Thyroid gland (tissue), 4 donors: Measurements from ENCODE around the gene RNF183. TPM values are rescaled to one million over a fixed set of nuclear protein-coding genes. Genes with fewer than 3 reads are reported as not detected.
A peak's percentile ranks its signal among the peaks of the same experiment; 100 is the strongest.

Experiments
- DNase-seq, 2 donors: peaks; one replicate each; pipeline ENCODE4 v3.0.0-alpha.2; 2019
- H3K27ac ChIP-seq, 3 donors: fragments of 200-600 bp; sonication (generic); 1 replicate in 2 of 3; 2 replicates in 1 of 3; pipeline ENCODE4 v1.5.1; 2016 to 2019; ENCODE audit warnings: mild to moderate bottlenecking in 1 of 3, moderate library complexity in 1 of 3
- H3K27me3 ChIP-seq: fragments of 200-600 bp; sonication (generic); one replicate; pipeline ENCODE4 v1.5.1; 2019
- H3K36me3 ChIP-seq, 2 donors: fragments of 200-600 bp; sonication (generic); one replicate each; pipeline ENCODE4 v1.5.1; 2016 to 2019
- H3K4me1 ChIP-seq, 2 donors: fragments of 200-600 bp; sonication (generic); one replicate each; pipeline ENCODE4 v1.5.1; 2017 to 2019
- H3K4me3 ChIP-seq, 3 donors: fragments of 200-600 bp; sonication (generic); replicated peaks in 1 of 3; 1 replicate in 2 of 3; 2 replicates in 1 of 3; pipeline ENCODE4 v1.5.1; 2016; ENCODE audit warnings: mild to moderate bottlenecking in 1 of 3
- H3K9me3 ChIP-seq: fragments of 200-600 bp; sonication (generic); one replicate; pipeline ENCODE4 v1.5.1; 2017
- POLR2A ChIP-seq, 2 donors: fragments of 450-650 bp; IDR thresholded peaks; one replicate each; pipeline ENCODE4 v1.6.1; 2017; ENCODE audit warnings: antibody characterized with exemption in 2 of 2, mild to moderate bottlenecking in 2 of 2, moderate library complexity in 1 of 2
- WGBS, 2 donors: methylation state at CpG; one replicate each; pipeline ENCODE4 v1.1.5; 2017; 5-methylcytosine and 5-hydroxymethylcytosine counted together
- intact Hi-C: fragments of 100-400 bp; cut with DNase I; formaldehyde crosslinking; loops from one replicate; pipeline ENCODE4 v1.15.1; 2023
- total RNA-seq, 4 donors: library from RNA; depleted of rRNA; stranded (reverse); fragments of >200 nt; gene quantifications; one replicate each; pipeline ENCODE4 v1.2.3, GENCODE V29; 2016
- TF ChIP-seq, protein P1 (sequence below), 6 experiments: fragments of 200-600 bp in 3 of 6; fragments of 450-650 bp in 3 of 6; sonication (generic) in 3 of 6; IDR thresholded peaks; one replicate each; pipeline ENCODE4 v1.5.1; 2016 to 2019; ENCODE audit warnings: antibody characterized with exemption in 6 of 6, mild to moderate bottlenecking in 2 of 6, inconsistent platforms in 1 of 6, moderate library complexity in 1 of 6

The RNF183 gene
- total RNA-seq, 4 donors from 2014 or later = not detected

DNA sequence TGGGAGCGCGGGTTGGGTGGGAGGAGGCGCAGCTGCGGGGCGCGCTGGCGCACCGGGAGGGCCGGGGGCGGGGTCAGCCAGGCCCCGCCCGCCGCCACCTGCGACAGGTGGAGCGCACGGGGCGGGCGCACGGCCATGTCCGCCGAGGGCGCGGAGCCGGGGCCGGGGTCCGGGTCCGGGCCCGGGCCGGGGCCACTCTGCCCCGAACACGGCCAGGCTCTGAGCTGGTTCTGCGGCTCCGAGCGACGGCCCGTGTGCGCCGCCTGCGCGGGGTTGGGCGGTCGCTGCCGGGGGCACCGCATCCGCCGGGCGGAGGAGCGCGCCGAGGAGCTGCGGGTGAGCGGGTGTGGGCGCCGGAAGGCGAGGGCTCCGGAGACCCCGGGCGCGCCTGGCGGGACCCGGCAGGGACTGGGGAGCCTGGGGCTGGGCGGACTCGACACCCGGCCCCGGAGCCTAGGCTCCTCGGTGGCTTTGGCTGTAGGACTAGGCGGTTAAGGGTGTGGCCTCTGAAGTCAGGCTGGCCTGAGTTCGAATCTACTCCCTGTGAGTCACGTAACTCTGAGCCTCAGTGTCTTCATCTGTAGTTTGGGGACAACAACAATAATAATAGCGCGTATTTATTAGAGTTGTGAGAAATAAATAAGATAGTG lies 46.4 kb upstream of the RNF183 start, which contains the start of gene BSPRY:
TSS of gene BSPRY (plus strand) at position 97 of the 650 bp plus-strand sequence. CDS start at position 136, 39 bp downstream.
- TF ChIP-seq, protein P1, sequence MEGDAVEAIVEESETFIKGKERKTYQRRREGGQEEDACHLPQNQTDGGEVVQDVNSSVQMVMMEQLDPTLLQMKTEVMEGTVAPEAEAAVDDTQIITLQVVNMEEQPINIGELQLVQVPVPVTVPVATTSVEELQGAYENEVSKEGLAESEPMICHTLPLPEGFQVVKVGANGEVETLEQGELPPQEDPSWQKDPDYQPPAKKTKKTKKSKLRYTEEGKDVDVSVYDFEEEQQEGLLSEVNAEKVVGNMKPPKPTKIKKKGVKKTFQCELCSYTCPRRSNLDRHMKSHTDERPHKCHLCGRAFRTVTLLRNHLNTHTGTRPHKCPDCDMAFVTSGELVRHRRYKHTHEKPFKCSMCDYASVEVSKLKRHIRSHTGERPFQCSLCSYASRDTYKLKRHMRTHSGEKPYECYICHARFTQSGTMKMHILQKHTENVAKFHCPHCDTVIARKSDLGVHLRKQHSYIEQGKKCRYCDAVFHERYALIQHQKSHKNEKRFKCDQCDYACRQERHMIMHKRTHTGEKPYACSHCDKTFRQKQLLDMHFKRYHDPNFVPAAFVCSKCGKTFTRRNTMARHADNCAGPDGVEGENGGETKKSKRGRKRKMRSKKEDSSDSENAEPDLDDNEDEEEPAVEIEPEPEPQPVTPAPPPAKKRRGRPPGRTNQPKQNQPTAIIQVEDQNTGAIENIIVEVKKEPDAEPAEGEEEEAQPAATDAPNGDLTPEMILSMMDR (IDR thresholded peaks at IDR 0.05) = no peak
- peak in 1 of 2 donors; percentile 79 for TF ChIP-seq POLR2A (IDR thresholded peaks at IDR 0.05)
- Histone ChIP-seq H3K27me3 (no peaks in the 10 kb centered on the region), H3K9me3 (no peaks in the 10 kb centered on the region), H3K4me1 (peaks cover 2 to 16% of the 10 kb centered on the region in 2 donors), H3K36me3 (no peaks in the 10 kb centered on the region), H3K27ac (peak within 1 kb of the TSS; percentile 40 to 81 (median 73)), H3K4me3 (peak within 1 kb of the TSS; percentile 47 to 65 (median 50))
- WGBS, 2 donors = 1 to 6% methylated on average over 6 to 25 of the region's 71 CpGs
- DNase-seq = peak; percentile 68 to 72
- intact Hi-C loops = no loop called here

DNA sequence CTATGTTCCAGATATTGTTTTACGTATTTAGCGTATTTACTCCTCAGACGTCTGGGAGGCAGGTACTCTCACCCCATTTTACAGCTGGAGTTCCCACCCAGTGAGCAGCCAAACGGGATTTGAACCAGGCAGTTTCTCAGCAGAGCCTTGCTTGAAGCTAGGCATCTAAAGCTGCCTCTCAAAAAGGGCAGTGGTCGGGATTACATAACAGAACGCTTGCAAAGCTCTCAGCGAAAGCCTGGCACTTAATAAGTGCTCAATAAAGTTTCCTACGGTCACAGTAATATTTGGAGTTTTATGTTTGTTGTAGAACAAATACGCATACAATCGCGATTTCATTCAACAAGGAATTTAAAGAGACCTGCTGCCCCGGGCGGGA lies 45.9 kb upstream of the RNF183 start:
- intact Hi-C loops = no loop called here
- peak overlapping the region in 2 of 3 donors; percentile 47 to 65 for H3K4me3 ChIP-seq
- WGBS, 2 donors = 18 to 23% methylated on average over 13 of the region's 13 CpGs
- peaks cover 7 to 21% of the 10 kb centered on the region in 2 donors for H3K4me1 ChIP-seq
- TF ChIP-seq, protein P1 (IDR thresholded peaks at IDR 0.05) = no peak
- TF ChIP-seq POLR2A (IDR thresholded peaks at IDR 0.05) = no peak
- H3K27ac ChIP-seq = no peak overlapping the region
- no peaks in the 10 kb centered on the region for H3K36me3 ChIP-seq
- H3K9me3 ChIP-seq = no peaks in the 10 kb centered on the region
- DNase-seq = no peak
- H3K27me3 ChIP-seq = no peaks in the 10 kb centered on the region

DNA sequence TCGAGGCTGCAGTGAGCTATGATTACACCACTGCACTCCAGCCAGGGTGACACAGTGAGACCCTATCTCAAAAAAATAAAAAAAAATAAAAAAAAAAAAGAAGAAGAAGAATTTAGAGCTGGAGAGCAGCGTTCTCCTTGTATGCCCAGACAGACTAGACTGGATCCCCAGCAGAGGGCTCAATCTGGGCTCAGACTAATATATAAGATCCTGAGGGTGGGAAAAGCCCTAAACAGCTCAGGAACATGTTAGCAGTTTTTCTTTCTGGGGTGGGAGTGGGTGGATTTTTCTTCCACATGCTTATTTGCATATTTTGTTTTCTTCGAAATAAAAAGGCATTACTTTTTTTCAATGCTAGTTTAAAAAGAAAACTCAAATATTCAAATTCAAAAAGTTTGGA lies 45.3 kb upstream of the RNF183 start:
- 90 to 91% methylated on average over 3 of the region's 3 CpGs for WGBS, 2 donors
- H3K9me3 ChIP-seq = no peaks in the 10 kb centered on the region
- H3K4me1 ChIP-seq = peaks cover 10 to 26% of the 10 kb centered on the region in 2 donors
- H3K4me3 ChIP-seq = no peak overlapping the region
- no peaks in the 10 kb centered on the region for H3K36me3 ChIP-seq
- no peak overlapping the region for H3K27ac ChIP-seq
- no peak for TF ChIP-seq POLR2A (IDR thresholded peaks at IDR 0.05)
- TF ChIP-seq, protein P1 (IDR thresholded peaks at IDR 0.05) = no peak
- intact Hi-C loops = no loop called here
- H3K27me3 ChIP-seq = no peaks in the 10 kb centered on the region
- no peak for DNase-seq

DNA sequence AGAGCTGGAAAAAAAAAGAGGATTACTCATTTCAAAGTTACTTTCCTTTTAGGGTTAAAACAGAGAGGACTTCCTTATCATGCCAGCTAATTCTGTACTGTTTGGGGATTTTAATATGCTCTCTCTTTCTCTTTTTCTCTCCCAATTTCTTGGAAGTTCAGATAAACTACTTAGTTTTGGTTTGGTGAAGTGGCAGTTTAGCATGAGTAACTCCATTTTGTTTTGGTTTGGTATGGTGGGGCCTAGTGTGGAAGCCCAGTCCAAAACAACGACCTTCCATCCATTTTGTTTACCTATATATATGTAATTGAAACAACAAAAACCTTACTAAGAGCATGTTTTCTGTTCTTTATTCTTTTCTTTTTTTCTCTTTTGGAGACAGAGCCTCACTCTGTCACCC lies 42.5 kb upstream of the RNF183 start:
- intact Hi-C loops = no loop called here
- H3K27ac ChIP-seq = peak overlapping the region in 2 of 3 donors; percentile 15 to 83
- DNase-seq = no peak
- H3K27me3 ChIP-seq = no peaks in the 10 kb centered on the region
- H3K9me3 ChIP-seq = no peaks in the 10 kb centered on the region
- WGBS, 2 donors = 0 to 35% methylated on average over 1 of the region's 1 CpG
- H3K4me1 ChIP-seq = peaks cover 13 to 33% of the 10 kb centered on the region in 2 donors
- no peak overlapping the region for H3K4me3 ChIP-seq
- H3K36me3 ChIP-seq = no peaks in the 10 kb centered on the region
- TF ChIP-seq, protein P1 (IDR thresholded peaks at IDR 0.05) = no peak
- TF ChIP-seq POLR2A (IDR thresholded peaks at IDR 0.05) = no peak

DNA sequence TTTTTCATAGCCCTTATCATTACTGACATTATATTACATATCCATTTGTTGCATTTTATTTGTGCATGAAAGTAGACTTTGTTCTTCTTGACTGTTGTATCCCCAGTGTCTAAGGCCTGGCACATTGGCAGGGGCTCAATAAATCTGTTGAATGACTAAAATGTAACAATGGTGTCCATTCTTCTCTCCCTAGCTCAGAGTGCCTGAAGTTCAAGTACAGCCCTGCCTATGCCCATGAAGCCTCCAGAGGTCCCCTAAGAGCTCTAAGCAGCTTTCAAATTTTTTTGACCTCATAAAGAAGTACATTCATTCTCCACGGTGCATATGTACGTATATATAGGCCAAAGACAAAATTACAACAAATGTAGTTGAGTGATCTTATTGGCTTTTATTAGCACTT lies 42.0 kb upstream of the RNF183 start:
- DNase-seq = no peak
- TF ChIP-seq, protein P1 (IDR thresholded peaks at IDR 0.05) = no peak
- no peak for TF ChIP-seq POLR2A (IDR thresholded peaks at IDR 0.05)
- Histone ChIP-seq H3K27me3 (no peaks in the 10 kb centered on the region), H3K27ac (peak overlapping the region in 1 of 3 donors; percentile 83), H3K4me3 (no peak overlapping the region), H3K4me1 (peaks cover 13 to 30% of the 10 kb centered on the region in 2 donors), H3K36me3 (no peaks in the 10 kb centered on the region), H3K9me3 (no peaks in the 10 kb centered on the region)
- WGBS, 2 donors = 63 to 73% methylated on average over 2 of the region's 2 CpGs
- intact Hi-C loops = no loop called here
